CMK (cell line): Measurements from ENCODE around the gene KRTAP10-10.
"Not testable (repeated sequence)": the region's sequence is repeated elsewhere in the genome, so short reads cannot be mapped to it uniquely, and the experiment has no call there.

Experiments used
- DNase-seq: peaks from one replicate; pipeline ENCODE4 v3.0.0-alpha.2; 2010; ENCODE audit warnings: low read depth

The KRTAP10-10 gene

GRCh38 chr21:44684077-44684476 lies 46.9 kb downstream of the KRTAP10-10 start:
- no peak for DNase-seq

- DNase-seq: no peak
Measured at GRCh38 chr21:44684483-44684882, 47.3 kb downstream of the KRTAP10-10 start.

- not testable (repeated sequence) for DNase-seq
Measured at GRCh38 chr21:44685050-44685449, 47.9 kb downstream of the KRTAP10-10 start.

- DNase-seq: no peak
Measured at GRCh38 chr21:44686000-44686781, 49.0 kb downstream of the KRTAP10-10 start.

GRCh38 chr21:44686843-44687561 lies 49.8 kb downstream of the KRTAP10-10 start:
- DNase-seq: no peak

GRCh38 chr21:44687671-44688070 lies 50.5 kb downstream of the KRTAP10-10 start:
- no peak for DNase-seq
